Hair follicular keratinocyte (primary cell): Measurements from ENCODE around the gene OLAH. TPM values are rescaled to one million over a fixed set of nuclear protein-coding genes. Genes with fewer than 3 reads are reported as not detected.

Experiments
- total RNA-seq: library from RNA; depleted of rRNA; stranded (reverse); fragments of >200 nt; gene quantifications from 2 replicates; pipeline ENCODE4 v1.2.3, GENCODE V29; 2015

OLAH gene
- total RNA-seq: 0.42 and 0.55 TPM in 2 replicates

GRCh38 chr10:15043674-15044073, at the start of gene OLAH:
TSS of gene OLAH (plus strand) at chr10:15043943. CDS start at chr10:15047289, 3,346 bp downstream.

GRCh38 chr10:15088428-15089261, 44.9 kb downstream of the OLAH start, which contains the start of gene ACBD7:
TSS of gene ACBD7 (minus strand) at chr10:15088776. CDS start at chr10:15088728, 48 bp downstream.

GRCh38 chr10:15097011-15097812, 53.5 kb downstream of the OLAH start, which contains the start of gene RPP38:
TSS of gene RPP38 (plus strand) at chr10:15097355. CDS start at chr10:15103315, 5,960 bp downstream.

Other genes starting within 250 kb of the OLAH start
- 0.11 and 0.47 TPM in 2 replicates for gene CDNF, start 205.9 kb upstream of the OLAH start, total RNA-seq
- gene HSPA14, start 205.6 kb upstream of the OLAH start, total RNA-seq: 8.0 and 26.0 TPM in 2 replicates
- 11.0 and 12.0 TPM in 2 replicates for gene MSANTD7, start 205.6 kb upstream of the OLAH start, total RNA-seq
- 8.4 and 20.5 TPM in 2 replicates for gene SUV39H2, start 165.1 kb upstream of the OLAH start, total RNA-seq
- 6.6 and 8.7 TPM in 2 replicates for gene DCLRE1C, start 89.8 kb upstream of the OLAH start, total RNA-seq
- gene MEIG1, start 84.6 kb upstream of the OLAH start, total RNA-seq: 0.49 TPM in 1 of 2 replicates, not detected in the other
- 0.23 TPM in 1 of 2 replicates, not detected in the other for gene ACBD7, start 44.8 kb downstream of the OLAH start, total RNA-seq
- gene RPP38, start 53.4 kb downstream of the OLAH start, total RNA-seq: 16.2 and 23.9 TPM in 2 replicates
- gene NMT2, start 124.8 kb downstream of the OLAH start, total RNA-seq: 15.2 and 18.4 TPM in 2 replicates